CD4-positive, alpha-beta T cell treated with Interleukin-4 for 4 hours (primary cell): ENCODE data around the gene MARVELD3.
"Not testable (repeated sequence)": the region's sequence is repeated elsewhere in the genome, so short reads cannot be mapped to it uniquely, and the experiment has no call there.

Source experiments
- DNase-seq: peaks from one replicate; pipeline ENCODE4 v3.0.0-alpha.2; 2020

Gene MARVELD3, protein sequence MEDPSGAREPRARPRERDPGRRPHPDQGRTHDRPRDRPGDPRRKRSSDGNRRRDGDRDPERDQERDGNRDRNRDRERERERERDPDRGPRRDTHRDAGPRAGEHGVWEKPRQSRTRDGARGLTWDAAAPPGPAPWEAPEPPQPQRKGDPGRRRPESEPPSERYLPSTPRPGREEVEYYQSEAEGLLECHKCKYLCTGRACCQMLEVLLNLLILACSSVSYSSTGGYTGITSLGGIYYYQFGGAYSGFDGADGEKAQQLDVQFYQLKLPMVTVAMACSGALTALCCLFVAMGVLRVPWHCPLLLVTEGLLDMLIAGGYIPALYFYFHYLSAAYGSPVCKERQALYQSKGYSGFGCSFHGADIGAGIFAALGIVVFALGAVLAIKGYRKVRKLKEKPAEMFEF

DNA sequence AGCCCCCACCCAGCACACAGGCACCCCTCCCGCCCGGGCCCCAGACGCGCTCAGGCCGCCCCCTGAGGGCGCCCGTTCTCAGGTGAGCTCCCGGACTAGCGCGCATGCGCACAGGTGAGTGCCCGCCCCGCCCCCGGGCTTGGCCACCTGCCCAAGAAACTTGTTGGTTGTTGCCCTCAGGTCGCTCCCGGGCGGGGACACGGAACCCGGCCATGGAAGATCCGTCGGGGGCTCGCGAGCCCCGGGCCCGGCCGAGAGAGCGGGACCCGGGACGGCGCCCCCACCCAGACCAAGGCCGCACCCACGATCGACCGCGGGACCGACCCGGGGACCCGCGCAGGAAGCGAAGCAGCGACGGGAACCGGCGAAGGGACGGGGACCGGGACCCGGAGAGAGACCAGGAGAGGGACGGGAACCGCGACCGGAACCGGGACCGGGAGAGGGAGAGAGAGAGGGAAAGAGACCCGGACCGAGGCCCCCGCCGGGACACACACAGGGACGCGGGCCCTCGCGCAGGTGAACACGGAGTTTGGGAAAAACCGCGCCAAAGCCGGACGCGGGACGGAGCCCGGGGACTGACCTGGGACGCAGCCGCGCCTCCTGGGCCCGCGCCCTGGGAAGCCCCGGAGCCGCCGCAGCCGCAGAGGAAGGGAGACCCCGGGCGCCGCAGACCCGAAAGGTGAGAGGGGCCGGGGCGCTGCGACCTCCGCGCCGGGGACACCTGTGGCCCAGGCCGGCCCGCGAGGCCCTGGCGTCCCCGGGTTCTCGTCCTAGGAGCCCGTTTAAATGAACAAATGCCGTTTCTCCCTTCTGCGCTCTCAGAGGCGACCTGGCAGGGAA is at the start of gene MARVELD3:
TSS of gene MARVELD3 (plus strand) at position 167 of the 840 bp plus-strand sequence. CDS start at position 213, 46 bp downstream.
- no peak for DNase-seq

DNA sequence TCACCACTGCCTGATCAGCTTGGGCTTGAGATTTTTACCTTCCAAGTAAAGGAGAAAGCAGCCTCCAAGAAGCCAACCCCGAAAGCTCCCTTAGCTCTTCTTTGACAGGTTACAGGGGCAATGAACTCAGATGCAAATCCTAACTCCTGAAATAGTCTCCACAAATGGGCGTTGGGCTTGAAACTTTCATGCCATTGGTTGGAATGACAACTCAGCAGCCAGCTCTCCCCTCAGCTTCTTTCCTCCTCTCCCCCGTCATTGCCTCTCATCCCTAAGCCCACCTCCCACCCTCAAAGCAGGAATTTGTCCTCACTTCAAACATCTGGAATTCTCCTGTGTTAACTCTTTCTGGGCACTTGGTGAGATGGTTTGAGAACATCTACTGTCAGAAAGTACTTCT is 49.0 kb upstream of the MARVELD3 start, which contains the start of gene TAT:
TSS of gene TAT (minus strand) at position 122 of the 400 bp plus-strand sequence. CDS start 677 bp downstream, outside the sequence.
- no peak for DNase-seq

DNA sequence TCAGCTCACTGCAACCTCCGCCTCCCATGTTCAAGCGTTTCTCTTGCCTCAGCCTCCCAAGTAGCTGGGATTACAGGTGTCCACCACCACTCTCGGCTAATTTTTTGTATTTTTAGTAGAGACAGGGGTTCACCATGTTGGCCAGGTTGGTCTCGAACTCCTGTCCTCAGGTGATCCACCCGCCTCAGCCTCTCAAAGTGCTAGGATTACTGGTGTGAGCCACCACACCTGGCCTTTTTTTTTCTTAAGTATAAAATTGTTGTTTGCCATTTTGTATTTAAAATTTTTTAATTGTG is 43.5 kb upstream of the MARVELD3 start:
- DNase-seq: not testable (repeated sequence)

DNA sequence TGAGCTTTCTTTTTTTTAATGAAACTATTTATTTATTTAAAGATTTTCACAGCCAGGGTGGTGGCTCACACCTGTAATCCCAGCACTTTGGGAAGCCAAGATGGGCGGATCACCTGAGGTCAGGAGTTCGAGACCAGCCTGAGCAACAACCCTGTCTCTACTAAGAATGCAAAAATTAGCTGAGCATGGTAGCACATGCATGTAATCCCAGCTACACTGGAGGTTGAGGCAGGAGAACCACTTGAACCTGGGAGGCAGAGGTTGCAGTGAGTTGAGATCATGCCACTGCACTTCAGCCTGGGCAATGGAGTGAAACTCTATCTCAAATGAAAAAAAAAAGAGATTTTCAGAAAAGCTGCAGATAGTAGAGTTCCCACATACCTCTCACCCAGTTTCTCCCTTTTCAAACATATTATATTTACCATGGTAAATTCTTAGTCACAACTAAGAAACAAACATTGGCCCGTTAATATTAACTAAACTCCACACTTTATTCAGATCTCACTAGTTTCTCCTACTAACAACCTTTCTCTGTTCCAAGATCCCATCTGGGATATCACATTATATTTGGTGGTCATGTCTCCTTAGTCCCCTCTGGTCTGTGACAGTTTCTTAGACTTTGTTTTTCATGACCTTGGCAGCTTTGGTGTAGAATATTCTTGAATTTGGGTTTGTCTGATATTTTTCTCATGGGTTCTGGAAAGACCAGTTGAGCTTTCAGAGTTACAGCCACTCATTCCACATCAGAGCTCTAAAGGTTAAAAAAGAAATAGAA is 41.3 kb upstream of the MARVELD3 start:
- no peak for DNase-seq

DNA sequence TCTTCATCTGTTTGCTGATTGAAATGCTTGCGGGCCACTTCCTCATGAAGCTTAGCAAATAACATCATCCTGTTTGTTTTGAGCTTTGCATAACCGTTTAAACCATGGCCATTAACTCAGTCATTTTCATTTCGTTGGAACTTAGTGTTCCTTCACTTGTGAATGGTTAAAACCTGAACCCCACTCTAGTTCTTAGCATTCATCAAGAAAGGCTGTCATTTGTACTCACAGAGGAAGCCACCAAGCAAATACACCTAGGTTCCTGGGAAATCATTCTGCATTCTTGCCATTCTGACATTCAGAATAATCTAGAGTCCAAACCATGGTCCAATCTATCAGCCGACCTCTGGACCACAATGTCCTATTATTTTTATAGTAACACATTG is 40.7 kb upstream of the MARVELD3 start:
- DNase-seq: no peak

DNA sequence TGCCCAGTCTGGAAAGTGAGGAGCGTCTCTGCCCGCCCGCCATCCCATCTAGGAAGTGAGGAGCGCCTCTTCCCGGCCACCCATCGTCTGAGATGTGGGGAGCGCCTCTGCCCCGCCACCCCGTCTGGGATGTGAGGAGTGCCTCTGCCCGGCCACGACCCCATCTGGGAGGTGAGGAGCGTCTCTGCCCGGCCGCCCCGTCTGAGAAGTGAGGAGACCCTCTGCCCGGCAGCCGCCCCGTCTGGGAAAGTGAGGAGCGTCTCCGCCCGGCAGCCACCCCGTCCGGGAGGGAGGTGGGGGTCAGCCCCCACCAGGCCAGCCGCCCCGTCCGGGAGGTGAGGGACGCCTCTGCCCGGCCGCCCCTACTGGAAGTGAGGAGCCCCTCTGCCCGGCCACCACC is 36.6 kb upstream of the MARVELD3 start:
- not testable (repeated sequence) for DNase-seq

DNA sequence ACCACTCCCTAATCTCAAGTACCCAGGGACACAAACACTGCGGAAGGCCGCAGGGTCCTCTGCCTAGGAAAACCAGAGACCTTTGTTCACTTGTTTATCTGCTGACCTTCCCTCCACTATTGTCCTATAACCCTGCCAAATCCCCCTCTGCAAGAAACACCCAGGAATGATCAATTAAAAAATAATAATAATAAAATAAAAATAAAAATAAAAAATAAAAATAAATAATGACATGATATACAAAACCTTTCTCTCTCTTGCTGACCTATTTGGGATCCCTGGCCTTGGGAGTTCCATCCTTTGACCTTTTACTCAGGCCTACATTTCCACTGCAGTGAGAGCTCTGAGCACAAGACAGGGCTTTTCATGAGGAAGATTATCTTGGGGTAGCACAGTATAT is 35.9 kb upstream of the MARVELD3 start:
- DNase-seq: not testable (repeated sequence)

DNA sequence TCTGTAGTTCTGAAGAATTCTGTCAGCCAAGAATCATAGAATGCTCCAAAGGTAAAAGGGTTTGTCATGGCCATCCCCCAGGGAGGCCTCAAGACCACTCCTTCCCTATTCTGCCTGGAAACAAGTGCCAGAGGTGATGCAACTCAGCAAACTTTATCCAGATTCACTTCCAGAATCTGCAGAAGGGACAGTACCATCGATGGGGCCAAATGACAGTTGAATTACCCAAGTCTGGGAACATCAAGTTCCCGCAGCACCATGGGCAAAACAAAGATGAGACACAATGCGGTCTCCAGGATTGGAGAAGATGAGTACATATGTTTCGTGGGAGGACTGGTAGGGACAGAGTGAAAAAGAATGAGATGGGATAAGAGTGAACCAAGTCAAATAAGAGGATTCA is 35.4 kb upstream of the MARVELD3 start:
- no peak for DNase-seq

DNA sequence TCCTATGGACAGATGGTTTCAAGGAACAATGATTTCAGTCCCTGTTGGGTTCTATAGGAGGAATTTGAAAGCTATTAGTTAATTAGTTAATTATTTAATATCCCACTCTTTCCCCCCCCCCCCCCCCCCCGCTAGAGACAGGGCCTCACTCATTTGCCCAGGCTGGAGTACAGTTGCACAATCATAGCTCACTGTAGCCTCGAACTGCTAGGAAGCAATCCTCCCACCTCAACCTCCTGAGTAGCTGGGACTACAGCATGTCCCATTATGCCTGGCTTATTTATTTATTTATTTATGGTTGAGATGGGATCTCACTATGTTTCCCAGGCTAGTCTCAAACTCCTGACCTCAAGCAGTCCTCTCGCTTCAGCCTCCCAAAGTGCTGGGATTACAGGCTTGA is 34.1 kb upstream of the MARVELD3 start:
- DNase-seq: no peak

DNA sequence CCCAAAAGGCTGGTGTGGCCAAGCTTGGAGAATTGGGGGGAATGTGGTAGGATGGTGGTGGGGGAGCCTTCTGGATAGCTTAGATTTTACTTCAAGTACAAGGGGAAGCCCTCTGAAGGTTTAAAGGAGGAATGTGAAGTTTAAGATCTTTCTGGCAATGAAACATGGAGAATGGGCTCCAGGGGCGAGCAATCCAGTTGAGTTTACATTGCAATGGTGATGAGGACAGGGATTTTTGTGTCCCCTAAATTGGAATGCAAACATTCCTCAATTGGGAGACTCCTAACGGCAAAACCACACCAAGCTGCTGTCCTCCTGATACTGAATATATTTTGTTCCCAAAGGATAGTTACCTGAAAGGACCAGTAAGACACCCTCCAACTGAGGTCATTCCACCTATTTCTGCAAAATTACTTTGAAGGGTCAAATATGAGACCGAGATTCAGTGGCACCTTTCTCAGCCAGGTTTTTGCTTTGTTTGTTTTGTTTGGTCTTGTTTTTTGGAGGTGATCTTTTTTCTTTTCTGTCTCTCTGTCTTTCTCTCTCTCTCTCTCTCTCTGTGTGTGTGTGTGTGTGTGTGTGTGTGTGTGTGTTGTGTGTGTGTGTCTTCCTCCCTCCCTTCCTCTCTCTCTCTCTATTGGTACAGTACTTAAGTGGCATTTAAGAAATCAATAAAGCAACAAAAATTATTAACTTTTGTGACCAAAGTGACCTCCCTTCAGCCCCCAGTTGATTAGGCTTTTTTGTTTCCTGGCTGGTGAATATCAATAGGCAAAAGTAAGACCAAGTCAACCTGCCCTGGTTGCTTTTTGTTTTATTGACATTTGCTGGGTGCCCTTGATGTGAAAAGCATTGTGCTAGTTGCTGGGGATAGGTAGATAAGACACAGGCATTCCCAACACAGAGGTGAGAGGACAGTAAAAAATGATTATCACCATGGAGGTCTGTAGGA is 32.7 kb upstream of the MARVELD3 start:
- DNase-seq: no peak

DNA sequence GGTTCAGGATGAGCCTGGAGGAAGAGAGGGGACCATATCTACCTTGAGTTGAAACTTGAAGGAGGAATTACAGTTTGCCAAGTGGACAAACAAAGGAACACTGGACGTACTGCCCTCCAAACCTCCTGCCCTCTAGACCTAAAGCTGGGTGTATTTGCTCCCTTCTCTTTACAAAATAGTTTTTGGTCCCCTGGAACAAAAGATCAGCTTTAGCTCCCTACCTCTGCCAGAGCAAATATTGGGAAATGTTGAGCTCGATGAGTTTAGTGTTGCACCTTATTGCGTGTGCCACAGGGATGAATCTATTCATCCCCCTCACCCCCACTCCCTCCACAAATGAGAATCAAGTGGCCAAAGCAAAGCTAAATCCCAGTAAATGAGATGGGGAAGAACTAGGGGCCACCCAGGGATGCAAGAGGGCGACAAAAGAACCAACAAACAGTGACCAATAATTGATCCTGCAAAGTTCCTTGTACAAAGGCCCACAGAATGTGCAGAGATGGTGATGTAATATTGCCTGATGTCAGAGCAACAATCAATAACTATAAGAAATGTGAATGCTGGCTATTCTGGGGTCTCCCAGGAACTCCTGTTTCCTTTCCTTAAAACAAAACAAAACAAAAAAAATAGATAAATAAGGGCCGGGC is 31.9 kb upstream of the MARVELD3 start:
- no peak for DNase-seq

DNA sequence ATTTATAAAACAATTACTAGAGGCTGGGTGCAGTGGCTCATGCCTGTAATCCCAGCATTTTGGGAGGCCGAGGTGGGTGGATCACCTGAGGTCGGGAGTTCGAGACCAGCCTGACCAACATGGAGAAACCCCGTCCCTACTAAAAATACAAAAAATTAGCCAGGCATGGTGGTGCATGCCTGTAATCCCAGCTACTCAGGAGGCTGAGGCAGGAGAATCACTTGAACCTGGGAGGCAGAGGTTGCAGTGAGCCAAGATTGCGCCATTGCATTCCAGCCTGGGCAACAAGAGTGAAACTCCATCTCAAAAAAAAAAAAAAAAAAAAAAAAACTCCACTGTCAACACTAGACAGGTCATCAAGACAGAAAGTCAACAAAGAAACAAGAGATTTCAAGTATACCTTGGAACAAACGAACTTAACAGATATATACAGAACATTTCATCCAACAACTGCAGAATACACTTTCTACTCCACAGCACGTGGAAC is 30.6 kb upstream of the MARVELD3 start:
- DNase-seq: not testable (repeated sequence)

DNA sequence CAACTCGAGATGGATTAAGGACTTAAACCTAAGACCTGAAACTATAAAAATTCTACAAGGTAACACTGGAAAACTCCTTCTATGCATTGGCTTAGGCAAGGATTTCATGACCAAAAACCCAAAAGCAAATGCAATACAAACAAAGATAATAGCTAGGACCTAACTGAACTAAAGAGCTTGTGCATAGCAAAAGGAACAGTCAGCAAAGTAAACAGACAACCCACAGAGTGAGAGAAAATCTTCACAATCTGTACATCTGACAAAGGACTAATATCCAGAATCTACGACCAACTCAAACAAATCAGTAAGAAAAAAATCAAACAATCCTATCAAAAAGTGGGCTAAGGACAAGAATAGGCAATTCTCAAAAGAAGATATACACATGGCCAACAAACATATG is 27.6 kb upstream of the MARVELD3 start:
- DNase-seq: not testable (repeated sequence)

DNA sequence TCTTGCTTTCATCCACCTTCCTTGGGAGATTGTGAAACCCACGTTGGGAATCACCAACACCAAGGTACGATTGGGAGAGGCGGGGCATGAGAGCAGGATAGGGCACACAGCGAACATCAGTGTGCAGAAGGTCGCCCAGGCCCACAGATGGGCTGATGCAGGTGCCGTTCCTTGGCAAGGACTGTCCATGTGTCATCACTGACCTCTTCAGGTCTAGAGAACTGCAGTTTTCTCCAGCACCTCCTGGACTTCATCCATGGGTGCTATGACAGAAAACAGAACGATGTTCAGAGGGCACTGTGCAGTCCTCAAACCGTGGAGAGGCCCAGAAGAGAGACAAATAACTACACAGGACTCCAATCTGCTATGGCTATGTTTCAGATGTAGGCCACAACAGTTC is 25.2 kb upstream of the MARVELD3 start:
- no peak for DNase-seq

DNA sequence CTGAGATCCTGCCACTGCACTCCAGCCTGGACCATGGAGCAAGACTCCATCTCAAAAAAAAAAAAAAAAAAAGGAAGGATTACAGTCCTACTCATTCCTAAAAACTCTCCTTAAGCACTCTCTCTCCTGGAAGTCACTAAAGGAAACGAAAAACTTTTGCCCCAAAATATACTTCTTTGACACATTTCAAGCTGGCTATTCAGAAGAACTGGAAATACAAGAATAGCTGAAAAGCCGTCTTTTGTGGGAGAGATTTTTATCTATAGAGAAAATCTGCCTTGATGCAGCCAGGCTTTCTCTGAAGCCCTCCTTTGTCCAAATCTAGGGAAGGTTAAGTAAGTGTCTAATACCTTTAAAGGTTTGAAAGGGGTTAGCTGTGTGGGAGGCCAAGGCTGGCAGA is 16.9 kb upstream of the MARVELD3 start:
- no peak for DNase-seq

DNA sequence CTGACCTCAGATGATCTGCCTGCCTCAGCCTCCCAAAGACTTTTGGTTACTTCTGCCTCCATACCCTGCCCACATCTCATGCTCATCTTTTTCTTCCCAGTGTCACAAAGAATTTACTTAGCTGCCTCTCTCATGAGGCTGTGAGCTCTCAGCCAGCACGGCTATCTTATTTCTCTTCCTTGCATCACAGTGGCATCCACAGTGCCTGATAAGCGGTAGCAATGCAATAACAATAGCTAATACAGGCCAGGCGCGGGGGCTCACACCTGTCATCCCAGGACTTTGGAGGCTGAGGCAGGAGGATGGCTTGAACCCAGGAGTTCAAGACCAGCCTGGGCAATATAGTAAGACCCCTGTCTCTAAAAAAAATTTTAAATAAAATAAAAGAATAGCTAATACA is 15.5 kb upstream of the MARVELD3 start:
- no peak for DNase-seq

DNA sequence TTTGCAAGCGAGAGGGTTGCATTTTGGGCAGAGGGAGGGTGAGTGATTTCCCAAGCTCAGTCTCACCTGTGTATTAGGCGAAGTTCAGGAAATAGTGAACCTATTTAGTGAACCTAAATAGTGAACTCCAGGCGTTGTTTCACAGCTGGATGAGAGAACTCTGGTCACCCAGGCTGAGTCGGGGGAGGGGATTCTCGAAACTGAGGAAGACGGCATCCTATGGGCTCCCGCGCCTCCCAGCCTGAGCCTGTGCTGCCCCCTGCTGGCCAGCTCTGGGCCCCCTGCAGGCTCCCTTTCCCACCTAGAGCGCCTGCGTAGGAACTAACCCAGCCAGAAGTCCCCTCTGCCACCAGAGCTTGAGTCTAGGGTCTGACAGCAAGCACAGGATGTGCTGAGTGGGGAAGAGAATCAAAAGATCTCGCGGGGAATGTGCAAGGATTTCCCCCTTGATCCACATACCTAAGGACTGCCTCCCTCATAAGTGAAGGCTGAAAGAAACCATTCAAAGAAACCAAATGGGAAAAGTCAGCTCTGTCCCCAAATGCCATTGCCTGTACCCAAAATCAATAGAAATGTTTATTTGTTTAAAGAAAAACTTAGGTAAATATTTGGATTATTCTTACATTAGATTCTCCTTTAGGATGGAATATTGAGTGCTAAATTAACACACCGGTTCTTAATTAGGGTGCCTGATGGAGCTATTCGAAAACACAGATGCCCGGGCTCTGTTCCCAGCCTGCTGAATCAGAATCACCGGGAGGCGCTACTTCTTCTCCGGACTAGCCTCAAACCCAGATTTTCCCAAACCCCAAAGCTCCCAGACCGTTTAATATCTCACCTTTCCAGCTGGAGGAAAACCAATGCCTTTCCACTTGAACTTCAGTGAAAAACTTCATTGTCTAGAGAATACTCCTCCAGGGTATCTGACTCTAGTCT is 14.8 kb upstream of the MARVELD3 start:
- peak; percentile 63 for DNase-seq

DNA sequence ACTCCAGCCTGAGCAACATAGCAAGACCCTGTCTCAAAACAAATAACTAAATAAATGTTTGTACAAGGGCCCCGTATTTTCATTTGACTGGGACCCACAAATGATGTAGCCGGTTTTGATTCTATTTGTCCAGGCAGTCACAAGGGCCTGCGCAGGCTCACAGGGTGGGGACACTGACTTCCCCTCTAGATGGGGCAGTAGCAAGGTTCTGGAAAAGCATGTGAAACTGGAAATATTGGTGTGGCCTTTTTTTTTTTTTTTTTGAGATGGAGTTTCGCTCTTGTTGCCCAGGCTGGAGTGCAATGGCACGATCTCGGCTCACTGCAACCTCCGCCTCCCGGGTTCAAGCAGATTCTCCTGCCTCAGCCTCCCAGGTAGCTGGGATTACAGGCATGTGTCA is 11.0 kb upstream of the MARVELD3 start:
- DNase-seq: not testable (repeated sequence)

DNA sequence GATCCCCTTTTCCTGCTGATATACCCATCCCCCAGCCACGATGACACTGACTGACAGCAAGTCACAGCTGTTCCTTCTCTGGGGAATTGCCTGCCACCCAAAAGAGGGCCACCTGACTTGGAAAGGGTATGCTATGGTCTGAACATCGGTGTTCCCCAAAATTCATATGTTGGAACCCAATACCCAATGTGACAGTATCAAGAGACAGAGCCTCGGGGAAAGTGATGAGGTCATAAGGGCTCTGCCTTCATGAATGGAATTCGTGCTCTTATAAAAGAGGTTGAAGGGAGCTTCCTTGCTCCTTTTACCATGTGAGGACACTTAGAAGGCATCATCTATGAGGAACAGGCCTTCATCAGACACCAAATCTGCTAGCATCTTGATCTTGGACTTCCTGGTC is 7.6 kb upstream of the MARVELD3 start:
- no peak for DNase-seq

DNA sequence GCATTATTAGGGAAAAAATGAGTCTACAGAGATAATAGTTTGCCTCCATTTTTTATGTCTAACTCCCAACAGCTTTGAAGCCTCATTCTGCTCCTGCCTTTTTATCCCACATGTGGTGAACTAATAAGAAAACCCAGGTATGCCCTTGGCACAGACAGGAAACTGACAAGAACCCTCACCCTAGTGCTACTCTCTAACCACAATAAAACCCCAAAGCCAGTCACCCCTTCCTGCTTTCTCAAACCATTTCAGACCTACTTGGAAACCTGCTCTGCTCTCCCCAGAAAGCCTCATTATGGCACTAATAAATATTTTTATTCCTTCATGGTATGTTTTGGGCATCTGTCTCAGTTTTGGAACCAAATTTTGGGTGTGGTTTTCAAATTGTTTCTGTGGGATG is 3.9 kb upstream of the MARVELD3 start:
- peak; percentile 15 for DNase-seq
